Measurements from ENCODE around the gene PARP15.

GRCh38 chr3:122598151-122598550 lies 20.7 kb downstream of the PARP15 start:
- TF ChIP-seq CTCF (IDR thresholded peaks at IDR 0.05; ENCODE audit: low read depth, low read length) (no peak), POLR2A (IDR thresholded peaks at IDR 0.05; ENCODE audit: extremely low read depth, insufficient read length) (no peak), MAX (IDR thresholded peaks at IDR 0.05; ENCODE audit: low read depth, low read length) (no peak)
